ENCODE results near the gene ATP9A.

The ATP9A gene

GRCh38 chr20:51563174-51563485 lies 205.1 kb downstream of the ATP9A start:
- DNase-seq (ENCODE audit: low read depth in 1 of 2, low spot score in 1 of 2) = no peak
- Histone ChIP-seq H3K4me3 (replicated peaks; ENCODE audit: insufficient read depth, low read length) (peak overlapping the region; percentile 31), H3K27me3 (ENCODE audit: insufficient read depth, poor library complexity, severe bottlenecking) (peaks cover 39% of the 10 kb centered on the region), H3K27ac (replicated peaks) (no peak overlapping the region)
- TF ChIP-seq GABPA (IDR thresholded peaks at IDR 0.05; ENCODE audit: low read depth) (no peak), SPI1 (IDR thresholded peaks at IDR 0.05; ENCODE audit: borderline replicate concordance, low read depth) (no peak), REST (IDR thresholded peaks at IDR 0.05; ENCODE audit: insufficient replicate concordance, low read depth) (no peak), CTCF (IDR thresholded peaks at IDR 0.05; ENCODE audit: insufficient read depth, low read length) (no peak), POLR2AphosphoS5 (IDR thresholded peaks at IDR 0.05; ENCODE audit: low read depth) (no peak)

- no peak for DNase-seq (ENCODE audit: low read depth in 1 of 2, low spot score in 1 of 2)
- no peak overlapping the region for H3K27ac ChIP-seq (replicated peaks)
- H3K4me3 ChIP-seq (replicated peaks; ENCODE audit: insufficient read depth, low read length) = peak overlapping the region; percentile 31
- H3K27me3 ChIP-seq (ENCODE audit: insufficient read depth, poor library complexity, severe bottlenecking) = peaks cover 39% of the 10 kb centered on the region
- TF ChIP-seq GABPA (IDR thresholded peaks at IDR 0.05; ENCODE audit: low read depth) = no peak
Measured at GRCh38 chr20:51562332-51563173, 205.6 kb downstream of the ATP9A start.

GRCh38 chr20:51562027-51562331 lies 206.2 kb downstream of the ATP9A start:
- Histone ChIP-seq H3K27me3 (ENCODE audit: insufficient read depth, poor library complexity, severe bottlenecking) (peaks cover 39% of the 10 kb centered on the region), H3K27ac (replicated peaks) (no peak overlapping the region), H3K4me3 (replicated peaks; ENCODE audit: insufficient read depth, low read length) (peak overlapping the region; percentile 31)
- DNase-seq (ENCODE audit: low read depth in 1 of 2, low spot score in 1 of 2) = no peak
- TF ChIP-seq REST (IDR thresholded peaks at IDR 0.05; ENCODE audit: insufficient replicate concordance, low read depth) (no peak), POLR2AphosphoS5 (IDR thresholded peaks at IDR 0.05; ENCODE audit: low read depth) (no peak), GABPA (IDR thresholded peaks at IDR 0.05; ENCODE audit: low read depth) (no peak), SPI1 (IDR thresholded peaks at IDR 0.05; ENCODE audit: borderline replicate concordance, low read depth) (no peak), CTCF (IDR thresholded peaks at IDR 0.05; ENCODE audit: insufficient read depth, low read length) (no peak)

- Histone ChIP-seq H3K27ac (replicated peaks) (no peak overlapping the region), H3K4me3 (replicated peaks; ENCODE audit: insufficient read depth, low read length) (no peak overlapping the region), H3K27me3 (ENCODE audit: insufficient read depth, poor library complexity, severe bottlenecking) (peaks cover 39% of the 10 kb centered on the region)
- DNase-seq (ENCODE audit: low read depth in 1 of 2, low spot score in 1 of 2) = no peak
- TF ChIP-seq POLR2AphosphoS5 (IDR thresholded peaks at IDR 0.05; ENCODE audit: low read depth) (no peak), SPI1 (IDR thresholded peaks at IDR 0.05; ENCODE audit: borderline replicate concordance, low read depth) (no peak), CTCF (IDR thresholded peaks at IDR 0.05; ENCODE audit: insufficient read depth, low read length) (no peak), REST (IDR thresholded peaks at IDR 0.05; ENCODE audit: insufficient replicate concordance, low read depth) (no peak), GABPA (IDR thresholded peaks at IDR 0.05; ENCODE audit: low read depth) (no peak)
Measured at GRCh38 chr20:51560550-51561307, 207.5 kb downstream of the ATP9A start.

All from HL-60 (cell line).